Activated CD8-positive, alpha-beta memory T cell treated with anti-CD3 and anti-CD28 coated beads, Interleukin-2, amount 50 U/mL, for 24 hours (primary cell): ENCODE results near the gene BRCA1.

Source experiments
- DNase-seq: peaks from one replicate; pipeline ENCODE4 v3.0.0-alpha.2; 2020; ENCODE audit errors: extremely low read depth

Gene BRCA1

GRCh38 chr17:43025290-43025657 is 99.9 kb downstream of the BRCA1 start:
- no peak for DNase-seq

- DNase-seq = peak; percentile 64
Observed at GRCh38 chr17:43024407-43025289, 100.5 kb downstream of the BRCA1 start, which contains the start of gene RND2. Gene RND2 (plus strand): TSS chr17:43025231. CDS start chr17:43025348, 117 bp downstream.

- DNase-seq = no peak
Observed at GRCh38 chr17:43021741-43022512, 103.2 kb downstream of the BRCA1 start, which contains the start of gene VAT1. Gene VAT1 (minus strand): TSS chr17:43022385. CDS start chr17:43022322, 63 bp downstream.

- no peak for DNase-seq
Observed at GRCh38 chr17:43020789-43021740, 104.1 kb downstream of the BRCA1 start.

- DNase-seq = no peak
Observed at GRCh38 chr17:43020030-43020621, 105.0 kb downstream of the BRCA1 start.

- no peak for DNase-seq
Observed at GRCh38 chr17:43019418-43019817, 105.7 kb downstream of the BRCA1 start.

GRCh38 chr17:43018932-43019331 is 106.2 kb downstream of the BRCA1 start:
- DNase-seq = no peak

- DNase-seq = no peak
Observed at GRCh38 chr17:43018008-43018853, 106.9 kb downstream of the BRCA1 start.

GRCh38 chr17:43016216-43016615 is 108.9 kb downstream of the BRCA1 start:
- no peak for DNase-seq

- no peak for DNase-seq
Observed at GRCh38 chr17:43015579-43015978, 109.6 kb downstream of the BRCA1 start.

GRCh38 chr17:43014649-43015542 is 110.3 kb downstream of the BRCA1 start:
- DNase-seq = no peak

- no peak for DNase-seq
Observed at GRCh38 chr17:43014020-43014648, 111.0 kb downstream of the BRCA1 start.

GRCh38 chr17:43013296-43013695 is 111.9 kb downstream of the BRCA1 start:
- no peak for DNase-seq

GRCh38 chr17:43011728-43012472 is 113.3 kb downstream of the BRCA1 start:
- no peak for DNase-seq

- DNase-seq = no peak
Observed at GRCh38 chr17:43010667-43011308, 114.4 kb downstream of the BRCA1 start.

GRCh38 chr17:43006639-43007551 is 118.3 kb downstream of the BRCA1 start, which contains the start of gene IFI35:
Gene IFI35 (plus strand): TSS chr17:43006784. CDS start chr17:43006948, 164 bp downstream.
- DNase-seq = peak; percentile 68
